ENCODE measurements around the gene TMEM125.

DNA sequence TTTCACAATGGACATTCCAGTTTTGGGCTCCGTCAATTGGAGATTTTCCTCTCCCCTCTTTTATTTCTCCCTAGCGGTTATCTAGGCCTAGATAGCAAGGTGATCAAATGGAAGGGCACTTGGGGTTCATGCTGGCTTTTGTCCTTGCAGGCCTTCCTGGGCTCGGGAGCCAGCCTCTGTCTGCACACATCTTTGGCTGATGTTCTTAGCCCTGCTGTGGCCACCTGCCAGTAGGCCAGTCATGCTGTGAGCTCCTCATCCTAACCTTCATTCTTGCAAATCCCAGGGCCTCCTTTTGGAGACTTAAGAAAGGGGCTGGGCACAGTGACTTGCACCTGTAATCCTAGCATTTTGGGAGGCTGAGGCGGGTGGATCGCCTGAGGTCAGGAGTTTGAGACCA, 44.5 kb downstream of the TMEM125 start:
- TF ChIP-seq, protein P1, sequence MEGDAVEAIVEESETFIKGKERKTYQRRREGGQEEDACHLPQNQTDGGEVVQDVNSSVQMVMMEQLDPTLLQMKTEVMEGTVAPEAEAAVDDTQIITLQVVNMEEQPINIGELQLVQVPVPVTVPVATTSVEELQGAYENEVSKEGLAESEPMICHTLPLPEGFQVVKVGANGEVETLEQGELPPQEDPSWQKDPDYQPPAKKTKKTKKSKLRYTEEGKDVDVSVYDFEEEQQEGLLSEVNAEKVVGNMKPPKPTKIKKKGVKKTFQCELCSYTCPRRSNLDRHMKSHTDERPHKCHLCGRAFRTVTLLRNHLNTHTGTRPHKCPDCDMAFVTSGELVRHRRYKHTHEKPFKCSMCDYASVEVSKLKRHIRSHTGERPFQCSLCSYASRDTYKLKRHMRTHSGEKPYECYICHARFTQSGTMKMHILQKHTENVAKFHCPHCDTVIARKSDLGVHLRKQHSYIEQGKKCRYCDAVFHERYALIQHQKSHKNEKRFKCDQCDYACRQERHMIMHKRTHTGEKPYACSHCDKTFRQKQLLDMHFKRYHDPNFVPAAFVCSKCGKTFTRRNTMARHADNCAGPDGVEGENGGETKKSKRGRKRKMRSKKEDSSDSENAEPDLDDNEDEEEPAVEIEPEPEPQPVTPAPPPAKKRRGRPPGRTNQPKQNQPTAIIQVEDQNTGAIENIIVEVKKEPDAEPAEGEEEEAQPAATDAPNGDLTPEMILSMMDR (IDR thresholded peaks at IDR 0.05), result no peak
- TF ChIP-seq POLR2A (IDR thresholded peaks at IDR 0.05), result no peak
- no peak for TF ChIP-seq POLR2AphosphoS5 (IDR thresholded peaks at IDR 0.05)

Data from prostate gland (tissue), 2 donors.